Skin epidermis (tissue), 12 donors: ENCODE results near the gene DPT.

Experiments
- H3K27ac ChIP-seq, 21 experiments: fragments of 200-600 bp; sonication (generic) in 11 of 21; one replicate each; pipeline ENCODE4 v1.5.0; 2020; ENCODE audit warnings: mild to moderate bottlenecking in 3 of 21, inconsistent platforms in 2 of 21, moderate library complexity in 2 of 21
- H3K4me3 ChIP-seq, 7 experiments: fragments of 200-600 bp; sonication (generic) in 2 of 7; one replicate each; pipeline ENCODE4 v1.5.0; 2020; ENCODE audit warnings: inconsistent platforms in 2 of 7, mild to moderate bottlenecking in 2 of 7, moderate library complexity in 1 of 7

Gene DPT

DNA sequence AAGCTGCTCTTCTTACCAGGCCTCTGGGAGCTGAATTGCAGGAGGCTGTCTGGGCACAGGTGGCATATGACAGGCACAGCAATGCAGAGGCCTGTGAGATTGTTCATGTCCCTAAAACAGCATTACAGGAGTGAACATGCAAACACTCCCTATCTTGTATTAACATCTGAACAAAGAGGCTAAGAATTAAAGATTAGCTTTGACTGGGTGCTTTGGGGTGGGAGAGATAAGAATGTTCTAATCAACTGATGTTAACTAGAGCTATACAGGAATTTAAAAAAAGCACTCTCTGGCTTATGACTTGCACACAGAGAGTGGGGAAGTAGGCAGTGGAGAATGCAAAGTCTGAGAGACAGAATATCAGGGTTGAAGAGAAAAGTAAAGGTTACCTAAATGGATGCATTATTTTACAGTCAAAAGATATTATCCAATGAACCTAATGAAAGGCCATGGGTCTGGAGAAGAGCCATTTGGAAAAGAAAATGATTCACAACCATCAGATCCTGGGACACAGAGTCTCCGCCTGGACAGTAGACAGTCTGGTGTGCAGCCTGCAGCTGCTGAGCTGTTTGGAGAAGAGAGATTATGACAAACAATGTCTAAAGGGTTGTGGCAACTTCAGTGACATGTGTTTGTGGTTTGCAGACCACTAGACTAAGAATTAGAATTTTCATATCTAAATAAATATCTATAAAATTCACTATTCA lies 20.2 kb downstream of the DPT start:
- Histone ChIP-seq H3K27ac (peak overlapping the region in 8 of 21 experiments; percentile 26 to 67 (median 42)), H3K4me3 (no peak overlapping the region)

DNA sequence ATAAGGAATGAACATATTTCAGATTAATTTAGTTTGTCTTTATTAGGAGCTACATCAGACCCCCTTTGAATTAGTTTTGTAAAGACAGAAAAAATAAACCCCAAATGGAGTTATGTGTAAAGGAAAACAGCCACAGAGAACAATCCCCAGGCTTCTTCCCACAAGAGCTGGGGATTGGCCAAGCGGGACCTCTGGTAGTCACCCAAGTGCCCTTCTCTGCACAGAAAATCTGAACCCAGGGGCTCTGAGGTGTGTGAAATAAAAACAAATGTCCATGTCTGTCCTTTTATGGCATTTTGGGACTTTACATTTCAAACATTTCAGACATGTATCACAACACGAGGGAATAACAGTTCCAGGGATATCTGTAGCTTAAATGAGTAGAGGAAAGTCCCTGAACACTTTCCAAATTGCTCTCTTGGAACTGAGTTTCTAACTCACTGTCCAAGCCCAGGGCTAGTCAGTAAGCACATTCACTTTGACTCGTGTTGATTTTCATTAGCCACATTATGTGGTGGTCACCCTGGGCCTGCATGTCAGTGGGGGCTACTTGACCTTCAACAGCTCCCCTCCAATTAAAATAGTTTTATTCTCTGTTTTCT lies 22.5 kb downstream of the DPT start:
- H3K4me3 ChIP-seq = no peak overlapping the region

GRCh38 chr1:168700575-168701268 lies 28.3 kb downstream of the DPT start:
- Histone ChIP-seq H3K27ac (no peak overlapping the region), H3K4me3 (no peak overlapping the region)

More for the DNA sequence above, 22.5 kb downstream of the DPT start:
- peak overlapping the region in 2 of 21 experiments; percentile 35 to 59 for H3K27ac ChIP-seq

GRCh38 chr1:168698453-168698852 lies 30.6 kb downstream of the DPT start:
- no peak overlapping the region for H3K27ac ChIP-seq
- no peak overlapping the region for H3K4me3 ChIP-seq

GRCh38 chr1:168697356-168698126 lies 31.5 kb downstream of the DPT start:
- Histone ChIP-seq H3K27ac (no peak overlapping the region), H3K4me3 (no peak overlapping the region)

DNA sequence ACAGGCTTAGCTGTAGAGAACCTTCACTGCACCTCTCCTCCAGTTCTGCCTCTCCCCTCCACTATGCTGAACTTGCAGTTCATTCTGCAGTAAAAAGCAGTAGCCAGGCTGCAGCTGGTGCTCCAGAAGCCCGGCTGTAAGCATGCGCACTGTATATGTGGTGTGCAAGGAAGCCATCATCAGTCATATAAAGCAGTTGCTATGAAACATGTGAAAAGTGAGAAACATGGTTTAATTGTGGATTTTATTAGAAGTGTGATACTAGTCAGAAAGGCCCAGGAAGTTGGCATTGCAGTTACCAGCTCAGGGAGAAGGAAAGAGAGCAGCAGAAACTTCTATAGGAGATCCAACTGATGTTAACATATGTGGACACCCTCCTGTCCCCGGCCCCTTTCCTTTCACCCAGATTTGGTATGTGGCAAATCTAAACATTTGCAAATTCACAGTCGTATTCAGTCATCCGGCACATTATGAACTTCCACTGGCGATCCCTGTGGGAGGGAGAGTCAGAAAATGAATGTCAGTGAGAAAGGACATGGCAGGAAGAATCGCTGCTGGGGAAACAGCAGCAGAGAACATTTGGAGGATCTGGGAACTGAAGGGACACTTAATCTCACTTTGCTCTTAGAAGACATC lies 32.8 kb downstream of the DPT start:
- no peak overlapping the region for H3K4me3 ChIP-seq
- H3K27ac ChIP-seq = no peak overlapping the region

DNA sequence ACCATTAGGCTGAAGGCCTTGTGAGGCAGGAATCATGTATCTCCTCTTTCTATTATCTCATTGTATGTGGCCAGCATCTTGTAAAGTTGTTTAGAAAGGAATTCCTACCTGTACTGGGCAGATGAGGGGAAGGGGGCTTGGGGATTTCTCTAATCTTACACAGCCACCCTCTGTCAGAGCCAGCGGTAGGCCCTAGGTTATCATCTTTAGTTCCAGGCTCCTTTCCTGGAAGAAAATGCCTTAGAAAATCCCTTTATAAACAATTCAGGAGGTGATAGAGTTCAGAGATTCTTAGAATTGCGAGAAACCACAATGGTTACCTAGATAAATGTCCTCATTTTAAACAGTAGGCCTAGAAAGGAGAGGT lies 35.2 kb downstream of the DPT start:
- Histone ChIP-seq H3K4me3 (no peak overlapping the region), H3K27ac (no peak overlapping the region)

GRCh38 chr1:168693197-168693871 lies 35.7 kb downstream of the DPT start:
- no peak overlapping the region for H3K4me3 ChIP-seq
- H3K27ac ChIP-seq = no peak overlapping the region

DNA sequence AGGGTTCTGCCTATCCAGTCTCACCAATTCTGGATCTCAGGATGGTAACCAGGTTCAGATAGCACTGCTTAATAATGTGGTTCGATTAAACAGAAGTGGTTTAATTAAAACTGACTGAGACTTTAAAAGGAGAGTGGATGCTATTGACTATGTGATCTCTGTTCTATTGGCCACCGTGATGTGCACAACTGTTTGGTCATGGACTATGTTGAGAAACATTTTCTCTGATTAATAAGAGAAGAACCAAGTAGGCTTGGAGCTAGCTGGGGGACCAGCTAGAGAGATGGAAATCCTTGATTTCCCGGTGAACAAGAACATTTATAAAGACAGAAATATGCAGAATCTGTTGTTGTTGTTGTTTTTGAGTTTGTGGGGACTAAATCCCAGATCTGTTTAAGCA lies 36.5 kb downstream of the DPT start:
- H3K4me3 ChIP-seq = no peak overlapping the region
- H3K27ac ChIP-seq = no peak overlapping the region

DNA sequence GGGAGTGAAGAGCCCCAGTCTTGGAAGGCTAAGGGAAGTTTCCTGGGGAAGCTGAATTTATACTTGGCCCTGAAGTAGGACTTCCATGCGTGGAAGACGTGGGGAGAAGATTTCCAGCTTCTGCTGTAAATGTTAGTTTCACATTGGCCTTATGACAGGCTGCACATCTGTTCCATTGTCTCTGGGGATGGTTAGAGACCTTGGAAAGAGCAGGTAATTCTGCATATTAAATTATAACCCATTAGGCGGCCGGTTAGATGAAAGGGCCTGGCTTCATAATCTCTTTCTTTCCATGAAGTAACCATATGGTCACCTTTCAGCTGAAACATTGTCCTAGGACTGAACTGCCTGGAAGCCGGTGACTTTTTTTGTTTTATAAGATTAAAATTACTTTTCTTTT lies 37.5 kb downstream of the DPT start:
- no peak overlapping the region for H3K27ac ChIP-seq
- H3K4me3 ChIP-seq = no peak overlapping the region

DNA sequence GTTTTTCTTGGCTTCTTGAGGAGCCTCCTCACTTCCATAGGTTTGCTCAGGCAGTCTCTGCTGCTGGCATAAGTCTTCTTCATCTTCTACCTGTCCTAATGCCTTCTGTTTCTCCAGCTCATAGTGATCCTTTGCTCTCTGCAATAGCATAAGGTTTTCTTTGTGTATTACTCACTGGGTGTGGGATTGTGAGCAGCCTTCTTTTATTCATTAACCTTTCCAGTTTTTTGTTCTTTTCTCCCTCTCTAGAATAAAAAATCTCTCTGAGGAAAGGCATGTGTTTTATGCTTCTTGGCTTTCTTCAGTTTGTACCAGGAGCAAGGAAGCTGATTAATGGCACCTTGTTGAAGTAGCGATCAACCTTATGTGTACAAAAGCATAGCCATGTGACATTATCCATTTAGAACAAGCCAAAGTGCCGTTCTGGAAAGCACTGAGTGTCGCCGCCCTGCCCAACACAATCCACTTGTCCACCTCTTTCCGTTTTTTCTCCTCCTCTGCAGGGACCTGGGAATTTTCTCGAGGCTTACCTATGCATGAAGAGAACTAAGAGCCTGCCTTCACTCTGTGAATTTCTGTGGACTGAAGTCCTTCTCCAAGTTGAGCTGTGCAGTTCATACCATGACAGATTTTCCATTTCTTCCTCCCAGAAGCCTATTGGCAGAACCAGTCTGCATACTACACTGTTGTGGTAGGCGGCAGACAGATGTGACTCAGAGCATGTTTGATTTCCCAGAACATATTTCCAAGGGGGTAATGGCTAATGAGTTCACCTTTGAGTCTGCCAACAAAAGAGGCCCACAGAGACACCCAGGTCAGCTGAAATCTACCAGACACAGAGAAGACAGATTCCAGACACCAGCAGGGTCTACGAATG lies 39.0 kb downstream of the DPT start:
- Histone ChIP-seq H3K4me3 (no peak overlapping the region), H3K27ac (peak overlapping the region in 2 of 21 experiments; percentile 35 to 66)

DNA sequence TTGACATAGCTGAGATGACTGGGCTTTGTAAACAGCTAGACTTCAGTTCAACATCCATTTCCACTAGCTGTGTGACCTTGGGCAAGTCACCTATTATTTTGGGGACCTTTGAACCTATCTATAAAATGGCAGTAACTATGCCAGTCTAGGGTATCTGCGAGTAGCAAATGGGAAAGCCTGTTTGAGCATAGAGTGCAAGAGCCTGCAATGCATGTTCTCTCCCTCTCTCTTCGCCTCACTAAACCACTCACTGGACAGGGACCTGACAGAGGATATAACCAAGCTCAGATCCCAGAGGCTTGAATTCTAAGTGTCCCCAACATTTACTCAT lies 39.7 kb downstream of the DPT start:
- Histone ChIP-seq H3K27ac (peak overlapping the region in 1 of 21 experiments; percentile 66), H3K4me3 (no peak overlapping the region)

- peak overlapping the region in 1 of 21 experiments; percentile 66 for H3K27ac ChIP-seq
- no peak overlapping the region for H3K4me3 ChIP-seq
Measured at GRCh38 chr1:168688644-168689326, 40.2 kb downstream of the DPT start.

DNA sequence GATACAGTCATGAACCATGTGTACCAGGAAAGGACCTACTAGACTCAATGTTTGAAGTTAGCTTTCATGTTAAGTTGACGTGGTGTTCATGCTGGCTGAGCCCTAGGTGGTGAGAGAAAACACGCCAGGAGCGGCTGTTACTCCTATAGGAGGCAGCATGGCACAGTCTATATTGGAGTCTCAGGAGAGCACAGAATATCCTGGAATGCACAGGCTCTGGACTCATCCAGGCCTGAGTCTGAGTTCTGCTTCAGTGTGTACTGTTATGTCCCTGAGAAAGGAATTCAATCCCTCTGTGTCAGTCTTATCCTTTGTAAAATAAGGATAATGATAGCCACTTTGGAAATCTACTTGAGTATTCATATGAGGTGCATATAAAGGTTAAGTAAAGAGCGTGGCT lies 41.2 kb downstream of the DPT start:
- Histone ChIP-seq H3K4me3 (no peak overlapping the region), H3K27ac (no peak overlapping the region)

- Histone ChIP-seq H3K27ac (no peak overlapping the region), H3K4me3 (no peak overlapping the region)
Measured at GRCh38 chr1:168686666-168687065, 42.3 kb downstream of the DPT start.

- H3K4me3 ChIP-seq = no peak overlapping the region
- H3K27ac ChIP-seq = no peak overlapping the region
Measured at GRCh38 chr1:168683871-168684270, 45.1 kb downstream of the DPT start.

- Histone ChIP-seq H3K4me3 (no peak overlapping the region), H3K27ac (no peak overlapping the region)
Measured at GRCh38 chr1:168676861-168677260, 52.1 kb downstream of the DPT start.
